HCT116 (cell line): Measurements from ENCODE around the gene IGFBP2. TPM values are rescaled to one million over a fixed set of nuclear protein-coding genes. Genes with fewer than 3 reads are reported as not detected.

Experiments
- ATAC-seq: fragments of 200-7000 bp; cut with Tn5 transposase; 2 replicates; pipeline ENCODE4 v1.9.1; 2020; ENCODE audit warnings: mild to moderate bottlenecking, moderate library complexity
- BruUV-seq: library from RNA; stranded (reverse); fragments of 400-500 nt; replicated peaks from 2 replicates; lab custom pipeline; 2021; lab: Mats Ljungman, UMichigan
- CTCF ChIA-PET: fragments of 300-600 bp; sonication (Branson Sonifier 250); formaldehyde crosslinking; loops from one replicate; lab custom pipeline; 2021; ENCODE audit warnings: antibody characterized with exemption; lab: Charles Lee
- POLR2A ChIA-PET: fragments of 300-600, 350-600 bp; sonication (Branson Sonifier 250); formaldehyde crosslinking; loops from one replicate; lab custom pipeline; 2021; ENCODE audit warnings: antibody characterized with exemption; lab: Charles Lee
- RAD21 ChIA-PET, 2 experiments: fragments of 300-600 bp; sonication (Branson Sonifier 250); formaldehyde crosslinking; loops; one replicate each; lab custom pipeline; 2023; ENCODE audit warnings: low total read pairs in 2 of 2; ENCODE audit not compliant: uncharacterized antibody in 2 of 2, unreplicated experiment in 2 of 2, low non-redundant PET in 1 of 2; lab: Charles Lee
- DNase-seq: peaks from one replicate; pipeline ENCODE4 v3.0.0-alpha.2; 2010; ENCODE audit warnings: low read depth, low spot score
- H2AFZ ChIP-seq: fragments of 200-600 bp; shearing (Covaris generic), sonication (generic); 2 replicates; pipeline ENCODE4 v1.6.1; 2017; ENCODE audit warnings: low read depth, mixed run types, mixed read lengths, antibody characterized with exemption, low read length; ENCODE audit not compliant: poor library complexity, severe bottlenecking
- H3K27ac ChIP-seq: 2 replicates; pipeline ENCODE4 v1.5.1; 2012; ENCODE audit warnings: low read depth, low read length
- H3K27me3 ChIP-seq: fragments of 200-600 bp; sonication (generic); 2 replicates; pipeline ENCODE4 v1.6.1; 2016; ENCODE audit warnings: mixed run types, low read length, mixed read lengths; ENCODE audit not compliant: insufficient read depth
- H3K36me3 ChIP-seq, 2 experiments: fragments of 200-500 bp in 1 of 2; fragments of 200-600 bp in 1 of 2; sonication (Bioruptor generic) in 1 of 2; sonication (generic) in 1 of 2; 2 replicates each; pipeline versions ENCODE4 v1.5.1 to v1.6.1; 2014 to 2016; ENCODE audit warnings: low read length in 2 of 2, inconsistent platforms in 1 of 2, mixed read lengths in 1 of 2, mixed run types in 1 of 2; ENCODE audit not compliant: insufficient read depth in 2 of 2, control insufficient read depth in 1 of 2
- H3K4me1 ChIP-seq, 2 experiments: fragments of 200-600 bp in 1 of 2; sonication (generic) in 1 of 2; 2 replicates each; pipeline versions ENCODE4 v1.5.1 to v1.6.1; 2012 to 2017; ENCODE audit warnings: low read length in 2 of 2, inconsistent platforms in 1 of 2, mild to moderate bottlenecking in 1 of 2, mixed read lengths in 1 of 2, mixed run types in 1 of 2, moderate library complexity in 1 of 2; ENCODE audit not compliant: insufficient read depth in 2 of 2, control insufficient read depth in 1 of 2
- H3K4me2 ChIP-seq: fragments of 200-600 bp; sonication (generic); 2 replicates; pipeline ENCODE4 v1.6.1; 2017; ENCODE audit warnings: mixed run types, low read length, mixed read lengths
- H3K4me3 ChIP-seq, 2 experiments: fragments of 200-600 bp in 1 of 2; sonication (generic) in 1 of 2; replicated peaks in 1 of 2; 2 replicates each; pipeline ENCODE4 v1.5.1; 2011 to 2016; ENCODE audit warnings: low read length in 2 of 2, control low read depth in 1 of 2, low read depth in 1 of 2, mild to moderate bottlenecking in 1 of 2, mixed read lengths in 1 of 2, mixed run types in 1 of 2
- H3K79me2 ChIP-seq: fragments of 200-600 bp; sonication (generic); 2 replicates; pipeline ENCODE4 v1.6.1; 2017; ENCODE audit warnings: mild to moderate bottlenecking, mixed run types, low read length, moderate library complexity, mixed read lengths; ENCODE audit not compliant: insufficient read depth
- H3K9ac ChIP-seq: fragments of 200-600 bp; sonication (generic); 2 replicates; pipeline ENCODE4 v1.6.1; 2016; ENCODE audit warnings: low read length, mixed read lengths
- H3K9me2 ChIP-seq: fragments of 200-600 bp; sonication (generic), shearing (Covaris generic); 2 replicates; pipeline ENCODE4 v1.6.1; 2017; ENCODE audit warnings: mixed run types, mild to moderate bottlenecking, moderate library complexity; ENCODE audit not compliant: insufficient read depth
- H3K9me3 ChIP-seq, 2 experiments: fragments of 200-500 bp in 1 of 2; fragments of 200-600 bp in 1 of 2; sonication (Bioruptor generic) in 1 of 2; sonication (generic) in 1 of 2; 2 replicates each; pipeline ENCODE4 v1.6.1; 2014 to 2017; ENCODE audit warnings: low read length in 2 of 2, mixed read lengths in 2 of 2, inconsistent platforms in 1 of 2, low read depth in 1 of 2, mild to moderate bottlenecking in 1 of 2, mixed run types in 1 of 2, moderate library complexity in 1 of 2; ENCODE audit not compliant: control insufficient read depth in 1 of 2, insufficient read depth in 1 of 2
- H4K20me1 ChIP-seq: fragments of 200-600 bp; sonication (generic), shearing (Covaris generic); 2 replicates; pipeline ENCODE4 v1.6.1; 2017; ENCODE audit warnings: mixed run types, mild to moderate bottlenecking, moderate library complexity; ENCODE audit not compliant: insufficient read depth
- CBX3 ChIP-seq: IDR thresholded peaks from 2 replicates; pipeline ENCODE4 v1.6.1; 2012; ENCODE audit warnings: low read depth
- CEBPB ChIP-seq: IDR thresholded peaks from 2 replicates; pipeline ENCODE4 v1.6.1; 2012; ENCODE audit warnings: low read depth
- EGR1 ChIP-seq: IDR thresholded peaks from 2 replicates; pipeline ENCODE4 v1.6.1; 2012; ENCODE audit warnings: low read depth
- EZH2 ChIP-seq: fragments of 200-600 bp; sonication (generic); IDR thresholded peaks from 2 replicates; pipeline ENCODE4 v1.6.1; 2017; ENCODE audit warnings: antibody characterized with exemption, mixed run types
- EZH2phosphoT487 ChIP-seq: fragments of 200-600 bp; IDR thresholded peaks from 2 replicates; pipeline ENCODE4 v1.6.1; 2018; ENCODE audit warnings: antibody characterized with exemption, borderline replicate concordance
- JUND ChIP-seq: IDR thresholded peaks from 2 replicates; pipeline ENCODE4 v1.6.1; 2012
- POLR2A ChIP-seq: IDR thresholded peaks from 2 replicates; pipeline ENCODE4 v1.7.0; 2011; ENCODE audit warnings: borderline replicate concordance; ENCODE audit not compliant: insufficient read depth, insufficient read length; ENCODE audit errors: extremely low read depth
- SIN3A ChIP-seq: IDR thresholded peaks from 2 replicates; pipeline ENCODE4 v1.6.1; 2012; ENCODE audit warnings: low read depth
- SP1 ChIP-seq: IDR thresholded peaks from 2 replicates; pipeline ENCODE4 v1.6.1; 2012; ENCODE audit warnings: low read depth
- SRF ChIP-seq: IDR thresholded peaks from 2 replicates; pipeline ENCODE4 v1.6.1; 2012; ENCODE audit warnings: low read depth
- TCF7L2 ChIP-seq: IDR thresholded peaks from 2 replicates; pipeline ENCODE4 v1.7.0; 2011; ENCODE audit warnings: borderline replicate concordance, inconsistent platforms; ENCODE audit not compliant: insufficient read depth, insufficient read length; ENCODE audit errors: extremely low read depth
- YY1 ChIP-seq: IDR thresholded peaks from 2 replicates; pipeline ENCODE4 v1.6.1; 2011; ENCODE audit warnings: low read length, low read depth, moderate library complexity, mild to moderate bottlenecking; ENCODE audit not compliant: insufficient replicate concordance; ENCODE audit errors: extremely low read depth
- ZNF274 ChIP-seq: fragments of 200-500 bp; sonication (Bioruptor generic); IDR thresholded peaks from 2 replicates; pipeline ENCODE4 v1.6.1; 2014; ENCODE audit warnings: mild to moderate bottlenecking, low read depth, low read length, inconsistent platforms
- intact Hi-C: fragments of 100-400 bp; cut with micrococcal nuclease; formaldehyde crosslinking; loops from 2 replicates; pipeline ENCODE4 v1.10.0; 2022
- total RNA-seq: library from RNA; stranded (reverse); gene quantifications from one replicate; pipeline ENCODE4 v1.2.1, GENCODE V29; 2021; ENCODE audit not compliant: unreplicated experiment
- TF ChIP-seq, protein P1 (sequence below), 3 experiments: fragments of 200-600 bp in 1 of 3; sonication (generic) in 1 of 3; IDR thresholded peaks in 2 of 3; conservative IDR thresholded peaks in 1 of 3; 2 replicates each; pipeline ENCODE4 v1.5.1; 2012 to 2017; ENCODE audit warnings: low read depth in 2 of 3, low read length in 2 of 3, antibody characterized with exemption in 1 of 3, borderline replicate concordance in 1 of 3, control low read depth in 1 of 3, mild to moderate bottlenecking in 1 of 3, mixed read lengths in 1 of 3, mixed run types in 1 of 3, moderate library complexity in 1 of 3; ENCODE audit not compliant: insufficient read depth in 1 of 3
- TF ChIP-seq, protein P2 (sequence below): IDR thresholded peaks from 2 replicates; pipeline ENCODE4 v1.6.1; 2012
- TF ChIP-seq, protein P3 (sequence below): IDR thresholded peaks from 2 replicates; pipeline ENCODE4 v1.6.1; 2012; ENCODE audit warnings: low read depth

IGFBP2 gene
- total RNA-seq, 1 experiment from 2014 or later: 143 TPM

DNA sequence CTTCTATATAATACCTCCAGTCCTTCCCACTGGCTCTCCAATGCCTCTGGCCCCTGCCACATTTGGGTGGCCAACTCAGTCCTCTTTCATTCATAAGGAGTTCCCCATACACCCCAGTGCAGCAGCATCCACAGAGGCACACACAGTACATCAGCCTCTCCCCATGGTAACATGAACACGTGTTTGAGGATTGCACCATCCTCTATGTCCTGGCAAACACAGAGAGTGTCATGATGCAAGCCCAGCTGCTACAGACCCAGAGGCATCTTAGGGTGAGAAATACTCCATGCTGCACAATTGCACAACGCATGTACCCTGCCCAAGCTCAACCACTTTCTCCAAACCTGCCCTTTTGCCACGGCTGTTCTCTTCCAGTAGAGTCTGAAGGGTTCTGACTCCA lies 50.6 kb downstream of the IGFBP2 start:
- H3K79me2 ChIP-seq: no peaks in the 10 kb centered on the region
- H3K9me2 ChIP-seq: no peaks in the 10 kb centered on the region
- H2AFZ ChIP-seq: no peak overlapping the region
- H3K4me1 ChIP-seq: peaks cover 10 to 21% of the 10 kb centered on the region in 2 experiments
- no peak overlapping the region for H3K4me2 ChIP-seq
- CTCF ChIA-PET: no interaction called here
- intact Hi-C loops: loop anchor here (2.0 to 10.0 kb wide), 2 partner anchors 269 to 1073 kb away; partner anchors contain the start of gene SMARCAL1
- RAD21 ChIA-PET: no interaction called here
- ATAC-seq (no peak), DNase-seq (no peak)
- no peak overlapping the region for H3K27ac ChIP-seq
- no TSS peak for BruUV-seq
- no peaks in the 10 kb centered on the region for H4K20me1 ChIP-seq
- POLR2A ChIA-PET: interaction anchor here (1.4 kb wide), 1 partner anchor 11 kb away, joined by 6 read pairs; the partner anchor contains the start of gene IGFBP5
- no peaks in the 10 kb centered on the region for H3K9me3 ChIP-seq
- H3K27me3 ChIP-seq: no peaks in the 10 kb centered on the region
- H3K36me3 ChIP-seq: no peaks in the 10 kb centered on the region
- H3K4me3 ChIP-seq: no peak overlapping the region
- TF ChIP-seq SP1 (no peak), SRF (no peak), CEBPB (no peak), EZH2 (no peak), EZH2phosphoT487 (no peak), JUND (no peak), EGR1 (no peak), ZNF274 (no peak), SIN3A (no peak), YY1 (no peak), TCF7L2 (no peak), POLR2A (no peak), CBX3 (no peak)
- TF ChIP-seq, protein P1, sequence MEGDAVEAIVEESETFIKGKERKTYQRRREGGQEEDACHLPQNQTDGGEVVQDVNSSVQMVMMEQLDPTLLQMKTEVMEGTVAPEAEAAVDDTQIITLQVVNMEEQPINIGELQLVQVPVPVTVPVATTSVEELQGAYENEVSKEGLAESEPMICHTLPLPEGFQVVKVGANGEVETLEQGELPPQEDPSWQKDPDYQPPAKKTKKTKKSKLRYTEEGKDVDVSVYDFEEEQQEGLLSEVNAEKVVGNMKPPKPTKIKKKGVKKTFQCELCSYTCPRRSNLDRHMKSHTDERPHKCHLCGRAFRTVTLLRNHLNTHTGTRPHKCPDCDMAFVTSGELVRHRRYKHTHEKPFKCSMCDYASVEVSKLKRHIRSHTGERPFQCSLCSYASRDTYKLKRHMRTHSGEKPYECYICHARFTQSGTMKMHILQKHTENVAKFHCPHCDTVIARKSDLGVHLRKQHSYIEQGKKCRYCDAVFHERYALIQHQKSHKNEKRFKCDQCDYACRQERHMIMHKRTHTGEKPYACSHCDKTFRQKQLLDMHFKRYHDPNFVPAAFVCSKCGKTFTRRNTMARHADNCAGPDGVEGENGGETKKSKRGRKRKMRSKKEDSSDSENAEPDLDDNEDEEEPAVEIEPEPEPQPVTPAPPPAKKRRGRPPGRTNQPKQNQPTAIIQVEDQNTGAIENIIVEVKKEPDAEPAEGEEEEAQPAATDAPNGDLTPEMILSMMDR (IDR thresholded peaks at IDR 0.05 in 2 of 3, conservative IDR thresholded peaks at IDR 0.05 in 1 of 3; ENCODE audit: borderline replicate concordance in 1 of 3, insufficient read depth in 1 of 3, low read depth in 2 of 3, low read length in 2 of 3): no peak
- TF ChIP-seq, protein P2, sequence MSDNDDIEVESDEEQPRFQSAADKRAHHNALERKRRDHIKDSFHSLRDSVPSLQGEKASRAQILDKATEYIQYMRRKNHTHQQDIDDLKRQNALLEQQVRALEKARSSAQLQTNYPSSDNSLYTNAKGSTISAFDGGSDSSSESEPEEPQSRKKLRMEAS: no peak
- TF ChIP-seq, protein P3, sequence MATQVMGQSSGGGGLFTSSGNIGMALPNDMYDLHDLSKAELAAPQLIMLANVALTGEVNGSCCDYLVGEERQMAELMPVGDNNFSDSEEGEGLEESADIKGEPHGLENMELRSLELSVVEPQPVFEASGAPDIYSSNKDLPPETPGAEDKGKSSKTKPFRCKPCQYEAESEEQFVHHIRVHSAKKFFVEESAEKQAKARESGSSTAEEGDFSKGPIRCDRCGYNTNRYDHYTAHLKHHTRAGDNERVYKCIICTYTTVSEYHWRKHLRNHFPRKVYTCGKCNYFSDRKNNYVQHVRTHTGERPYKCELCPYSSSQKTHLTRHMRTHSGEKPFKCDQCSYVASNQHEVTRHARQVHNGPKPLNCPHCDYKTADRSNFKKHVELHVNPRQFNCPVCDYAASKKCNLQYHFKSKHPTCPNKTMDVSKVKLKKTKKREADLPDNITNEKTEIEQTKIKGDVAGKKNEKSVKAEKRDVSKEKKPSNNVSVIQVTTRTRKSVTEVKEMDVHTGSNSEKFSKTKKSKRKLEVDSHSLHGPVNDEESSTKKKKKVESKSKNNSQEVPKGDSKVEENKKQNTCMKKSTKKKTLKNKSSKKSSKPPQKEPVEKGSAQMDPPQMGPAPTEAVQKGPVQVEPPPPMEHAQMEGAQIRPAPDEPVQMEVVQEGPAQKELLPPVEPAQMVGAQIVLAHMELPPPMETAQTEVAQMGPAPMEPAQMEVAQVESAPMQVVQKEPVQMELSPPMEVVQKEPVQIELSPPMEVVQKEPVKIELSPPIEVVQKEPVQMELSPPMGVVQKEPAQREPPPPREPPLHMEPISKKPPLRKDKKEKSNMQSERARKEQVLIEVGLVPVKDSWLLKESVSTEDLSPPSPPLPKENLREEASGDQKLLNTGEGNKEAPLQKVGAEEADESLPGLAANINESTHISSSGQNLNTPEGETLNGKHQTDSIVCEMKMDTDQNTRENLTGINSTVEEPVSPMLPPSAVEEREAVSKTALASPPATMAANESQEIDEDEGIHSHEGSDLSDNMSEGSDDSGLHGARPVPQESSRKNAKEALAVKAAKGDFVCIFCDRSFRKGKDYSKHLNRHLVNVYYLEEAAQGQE: no peak
- H3K9ac ChIP-seq: no peak overlapping the region
